HFFc6 (cell line): ENCODE results near the gene MN1. TPM values are rescaled to one million over a fixed set of nuclear protein-coding genes. Genes with fewer than 3 reads are reported as not detected.

Source experiments
- DNase-seq: peaks from one replicate; pipeline ENCODE4 v3.0.0-alpha.2; 2018
- H3K27ac Mint-ChIP-seq: 2 replicates; pipeline ENCODE4 v1.8.0; 2020; ENCODE audit warnings: mild to moderate bottlenecking, mixed read lengths
- H3K27me3 Mint-ChIP-seq: 2 replicates; pipeline ENCODE4 v1.8.0; 2021; ENCODE audit warnings: mild to moderate bottlenecking, moderate library complexity, mixed read lengths; ENCODE audit not compliant: insufficient read depth
- H3K36me3 Mint-ChIP-seq: 2 replicates; pipeline ENCODE4 v1.8.0; 2021; ENCODE audit warnings: low read depth, mixed read lengths
- H3K4me1 Mint-ChIP-seq: 2 replicates; pipeline ENCODE4 v1.8.0; 2020; ENCODE audit warnings: low read depth, mixed read lengths
- H3K4me3 Mint-ChIP-seq: 2 replicates; pipeline ENCODE4 v1.8.0; 2020; ENCODE audit warnings: mild to moderate bottlenecking, moderate library complexity, mixed read lengths
- H3K9me3 Mint-ChIP-seq: 2 replicates; pipeline ENCODE4 v1.8.0; 2020; ENCODE audit warnings: mild to moderate bottlenecking, mixed read lengths
- CTCF ChIP-seq: fragments of 200-600 bp; sonication (generic); IDR thresholded peaks from 2 replicates; pipeline ENCODE4 v1.5.0; 2021; ENCODE audit warnings: antibody characterized with exemption, mild to moderate bottlenecking
- total RNA-seq, 6 experiments: library from RNA; stranded (reverse); fragmentation: NEBNext Ultra II Directional; extraction: Animal tissue kit (Norgen Biotek cat#: 25700); gene quantifications; 2 replicates in 1 of 6; 3 replicates in 5 of 6; pipeline ENCODE4 v1.2.3, GENCODE V29; 2021

The MN1 gene
- total RNA-seq, 6 experiments from 2014 or later, result 0.09 to 0.14 (median 0.12) TPM

GRCh38 chr22:27724157-27724556 lies 77.4 kb downstream of the MN1 start:
- no peak for TF ChIP-seq CTCF
- no peak for DNase-seq
- Mint-ChIP-seq H3K4me1 (peaks cover 22% of the 10 kb centered on the region), H3K36me3 (no peaks in the 10 kb centered on the region), H3K27ac (no peak overlapping the region), H3K4me3 (no peak overlapping the region), H3K9me3 (no peaks in the 10 kb centered on the region), H3K27me3 (peaks cover 9% of the 10 kb centered on the region)

- no peaks in the 10 kb centered on the region for H3K36me3 Mint-ChIP-seq
- no peak for TF ChIP-seq CTCF
- no peak overlapping the region for H3K27ac Mint-ChIP-seq
- H3K4me1 Mint-ChIP-seq, result peaks cover 26% of the 10 kb centered on the region
- no peak for DNase-seq
- no peak overlapping the region for H3K4me3 Mint-ChIP-seq
- peaks cover 8% of the 10 kb centered on the region for H3K27me3 Mint-ChIP-seq
- H3K9me3 Mint-ChIP-seq, result no peaks in the 10 kb centered on the region
Observed at GRCh38 chr22:27723708-27724107, 77.8 kb downstream of the MN1 start.

- Mint-ChIP-seq H3K27ac (no peak overlapping the region), H3K9me3 (no peaks in the 10 kb centered on the region), H3K4me1 (peaks cover 32% of the 10 kb centered on the region), H3K36me3 (no peaks in the 10 kb centered on the region), H3K4me3 (no peak overlapping the region), H3K27me3 (peaks cover 8% of the 10 kb centered on the region)
- DNase-seq, result no peak
- peak; percentile 43 for TF ChIP-seq CTCF
Observed at GRCh38 chr22:27723158-27723557, 78.4 kb downstream of the MN1 start.

- no peak overlapping the region for H3K27ac Mint-ChIP-seq
- H3K9me3 Mint-ChIP-seq, result peaks cover 5% of the 10 kb centered on the region; the same call in 1 of the 2 replicates
- TF ChIP-seq CTCF, result no peak
- DNase-seq, result no peak
- no peak overlapping the region for H3K4me3 Mint-ChIP-seq
- peaks cover 8% of the 10 kb centered on the region; the same call in 1 of the 2 replicates for H3K27me3 Mint-ChIP-seq
- H3K4me1 Mint-ChIP-seq, result peaks cover 30% of the 10 kb centered on the region
- H3K36me3 Mint-ChIP-seq, result peaks cover 5% of the 10 kb centered on the region; the same call in 1 of the 2 replicates
Observed at GRCh38 chr22:27720860-27721259, 80.7 kb downstream of the MN1 start.

- H3K4me3 Mint-ChIP-seq, result no peak overlapping the region; the same call in 1 of the 2 replicates
- no peak for TF ChIP-seq CTCF
- peaks cover 5% of the 10 kb centered on the region; the same call in 1 of the 2 replicates for H3K36me3 Mint-ChIP-seq
- peaks cover 5% of the 10 kb centered on the region; the same call in 1 of the 2 replicates for H3K27me3 Mint-ChIP-seq
- H3K4me1 Mint-ChIP-seq, result peaks cover 30% of the 10 kb centered on the region
- peak overlapping the region; percentile 75 for H3K27ac Mint-ChIP-seq
- DNase-seq, result no peak
- peaks cover 5% of the 10 kb centered on the region; the same call in 1 of the 2 replicates for H3K9me3 Mint-ChIP-seq
Observed at GRCh38 chr22:27719535-27720227, 81.9 kb downstream of the MN1 start.
